Cardiac muscle cell (in vitro differentiated cells and primary cell): Measurements from ENCODE around the gene TCP10L. TPM values are rescaled to one million over a fixed set of nuclear protein-coding genes. Genes with fewer than 3 reads are reported as not detected.
"Not testable (repeated sequence)": the region's sequence is repeated elsewhere in the genome, so short reads cannot be mapped to it uniquely, and the experiment has no call there.

Experiments
- DNase-seq, 2 donors: peaks; one replicate each; pipeline versions ENCODE4 v3.0.0 to v3.0.0-alpha.2; 2010 to 2017; ENCODE audit warnings: low read depth in 1 of 2, low spot score in 1 of 2
- H3K27ac ChIP-seq: fragments of 200-600 bp; sonication (generic); 2 replicates; pipeline ENCODE4 v1.5.1; 2016
- H3K27me3 ChIP-seq: fragments of 200-600 bp; sonication (generic); 2 replicates; pipeline ENCODE4 v1.6.0; 2016; ENCODE audit warnings: control low read depth
- H3K36me3 ChIP-seq: fragments of 200-600 bp; sonication (generic); 2 replicates; pipeline ENCODE4 v1.5.1; 2016; ENCODE audit warnings: control low read depth
- H3K4me1 ChIP-seq: fragments of 200-600 bp; sonication (generic); 2 replicates; pipeline ENCODE4 v1.8.1; 2017; ENCODE audit warnings: low read depth, mild to moderate bottlenecking, mixed run types
- H3K4me3 ChIP-seq: fragments of 200-600 bp; sonication (generic); 2 replicates; pipeline ENCODE4 v1.5.1; 2016; ENCODE audit warnings: mild to moderate bottlenecking
- H3K9me3 ChIP-seq: fragments of 200-600 bp; sonication (generic); 2 replicates; pipeline ENCODE4 v1.5.1; 2017; ENCODE audit warnings: low read depth, mild to moderate bottlenecking, control low read depth
- polyA plus RNA-seq: library from polyadenylated mRNA; unstranded; fragments of >200 nt; fragmentation: Nextera tagmentation; extraction: Ambion mirVana; gene quantifications from 2 replicates; pipeline ENCODE4 v1.2.1, GENCODE V29; 2016
- total RNA-seq: library from RNA; depleted of rRNA; stranded (reverse); fragments of >200 nt; gene quantifications from 2 replicates; pipeline ENCODE4 v1.2.3, GENCODE V29; 2016
- TF ChIP-seq, protein P1 (sequence below): IDR thresholded peaks from 2 replicates; pipeline ENCODE4 v1.5.1; 2012; ENCODE audit warnings: low read depth, mild to moderate bottlenecking, low read length

Gene TCP10L
- total and polyA plus RNA-seq, 2 experiments from 2014 or later, result 1.5 to 4.5 TPM

DNA sequence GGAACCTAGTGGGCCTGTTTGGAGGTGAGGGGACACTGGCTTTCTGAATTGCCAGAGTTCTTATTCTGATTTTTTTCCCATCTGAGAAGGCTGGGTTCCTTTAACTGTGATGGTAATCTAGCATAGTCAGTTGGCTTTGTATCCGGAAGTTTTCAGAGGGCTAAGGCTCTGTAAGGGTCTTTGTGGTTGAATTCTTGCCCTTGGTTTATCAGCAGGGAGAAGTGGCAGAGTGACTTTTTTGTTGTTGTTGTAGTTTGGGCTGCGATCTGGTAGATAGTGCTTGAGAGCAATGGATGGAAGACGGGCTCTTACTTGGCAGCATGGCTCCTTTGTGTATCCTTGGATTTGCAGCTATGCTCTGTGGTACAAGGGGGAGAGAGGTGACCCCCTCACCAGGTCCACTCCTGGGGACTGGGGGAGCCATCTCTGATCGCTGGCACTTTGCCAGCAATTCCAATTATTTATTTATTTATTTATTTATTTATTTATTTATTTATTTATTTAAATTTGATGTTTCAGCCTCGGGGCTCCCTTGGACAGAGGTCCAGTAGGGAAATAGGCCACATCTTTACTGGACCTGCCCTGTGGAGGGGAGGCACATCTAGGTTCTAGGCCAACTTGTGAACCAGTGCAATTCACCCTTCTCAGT lies 18.5 kb downstream of the TCP10L start:
- H3K4me3 ChIP-seq, result no peak overlapping the region

GRCh38 chr21:32565856-32566465 lies 19.4 kb downstream of the TCP10L start:
- Histone ChIP-seq H3K4me3 (no peak overlapping the region), H3K27ac (no peak overlapping the region), H3K36me3 (no peaks in the 10 kb centered on the region), H3K27me3 (no peaks in the 10 kb centered on the region), H3K4me1 (no peaks in the 10 kb centered on the region), H3K9me3 (no peaks in the 10 kb centered on the region)
- DNase-seq, result no peak
- TF ChIP-seq, protein P1, sequence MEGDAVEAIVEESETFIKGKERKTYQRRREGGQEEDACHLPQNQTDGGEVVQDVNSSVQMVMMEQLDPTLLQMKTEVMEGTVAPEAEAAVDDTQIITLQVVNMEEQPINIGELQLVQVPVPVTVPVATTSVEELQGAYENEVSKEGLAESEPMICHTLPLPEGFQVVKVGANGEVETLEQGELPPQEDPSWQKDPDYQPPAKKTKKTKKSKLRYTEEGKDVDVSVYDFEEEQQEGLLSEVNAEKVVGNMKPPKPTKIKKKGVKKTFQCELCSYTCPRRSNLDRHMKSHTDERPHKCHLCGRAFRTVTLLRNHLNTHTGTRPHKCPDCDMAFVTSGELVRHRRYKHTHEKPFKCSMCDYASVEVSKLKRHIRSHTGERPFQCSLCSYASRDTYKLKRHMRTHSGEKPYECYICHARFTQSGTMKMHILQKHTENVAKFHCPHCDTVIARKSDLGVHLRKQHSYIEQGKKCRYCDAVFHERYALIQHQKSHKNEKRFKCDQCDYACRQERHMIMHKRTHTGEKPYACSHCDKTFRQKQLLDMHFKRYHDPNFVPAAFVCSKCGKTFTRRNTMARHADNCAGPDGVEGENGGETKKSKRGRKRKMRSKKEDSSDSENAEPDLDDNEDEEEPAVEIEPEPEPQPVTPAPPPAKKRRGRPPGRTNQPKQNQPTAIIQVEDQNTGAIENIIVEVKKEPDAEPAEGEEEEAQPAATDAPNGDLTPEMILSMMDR, result no peak

More for the DNA sequence above, 18.5 kb downstream of the TCP10L start:
- H3K27ac ChIP-seq, result no peak overlapping the region
- TF ChIP-seq, protein P1, result no peak
- H3K4me1 ChIP-seq, result no peaks in the 10 kb centered on the region
- no peak for DNase-seq
- no peaks in the 10 kb centered on the region for H3K36me3 ChIP-seq
- H3K9me3 ChIP-seq, result no peaks in the 10 kb centered on the region
- H3K27me3 ChIP-seq, result no peaks in the 10 kb centered on the region

DNA sequence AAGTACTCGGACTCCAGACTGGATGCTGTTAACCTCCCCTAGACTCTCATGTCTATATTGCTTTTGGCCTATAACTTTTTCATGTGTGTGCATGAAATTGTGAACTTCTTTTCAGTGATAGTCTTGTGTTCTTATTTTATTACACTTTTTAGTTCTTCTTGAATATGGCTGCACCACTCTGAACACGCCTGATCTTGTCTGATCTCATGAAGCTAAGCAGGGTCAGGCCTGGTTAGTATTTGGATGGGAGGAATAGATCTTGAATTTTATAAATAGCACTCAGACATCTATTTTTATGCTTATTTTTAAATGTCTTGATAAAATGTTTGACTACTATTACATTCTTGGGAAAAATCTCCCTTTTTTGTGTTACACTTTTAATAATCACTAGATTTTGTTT lies 22.4 kb downstream of the TCP10L start:
- H3K36me3 ChIP-seq, result no peaks in the 10 kb centered on the region
- H3K4me1 ChIP-seq, result no peaks in the 10 kb centered on the region
- H3K9me3 ChIP-seq, result no peaks in the 10 kb centered on the region
- H3K4me3 ChIP-seq, result no peak overlapping the region
- H3K27me3 ChIP-seq, result no peaks in the 10 kb centered on the region
- no peak overlapping the region for H3K27ac ChIP-seq
- TF ChIP-seq, protein P1, result no peak
- DNase-seq, result no peak

DNA sequence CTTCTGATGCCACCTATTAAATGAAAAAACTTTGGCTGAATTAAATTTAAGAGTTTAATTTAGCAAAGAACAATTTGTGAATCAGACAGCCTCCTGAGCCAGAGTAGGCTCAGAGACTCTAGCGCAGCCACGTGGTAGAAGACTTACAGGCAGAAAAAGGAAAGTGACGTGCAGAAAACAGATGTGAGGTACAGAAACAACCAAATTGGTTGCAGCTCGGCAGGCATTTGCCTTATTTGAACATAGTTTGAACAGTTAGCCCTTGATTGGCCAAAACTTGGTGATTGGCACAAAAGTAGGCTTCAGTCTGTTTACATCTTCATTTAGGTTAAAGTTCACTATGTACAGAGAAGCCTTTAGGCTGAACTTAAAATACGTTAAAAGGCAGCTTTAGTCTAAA lies 22.9 kb downstream of the TCP10L start:
- no peak overlapping the region for H3K4me3 ChIP-seq
- no peaks in the 10 kb centered on the region for H3K9me3 ChIP-seq
- no peak overlapping the region for H3K27ac ChIP-seq
- H3K36me3 ChIP-seq, result no peaks in the 10 kb centered on the region
- peak; percentile 59 to 89 for DNase-seq
- H3K27me3 ChIP-seq, result no peaks in the 10 kb centered on the region
- no peaks in the 10 kb centered on the region for H3K4me1 ChIP-seq
- TF ChIP-seq, protein P1, result peak; percentile 77

DNA sequence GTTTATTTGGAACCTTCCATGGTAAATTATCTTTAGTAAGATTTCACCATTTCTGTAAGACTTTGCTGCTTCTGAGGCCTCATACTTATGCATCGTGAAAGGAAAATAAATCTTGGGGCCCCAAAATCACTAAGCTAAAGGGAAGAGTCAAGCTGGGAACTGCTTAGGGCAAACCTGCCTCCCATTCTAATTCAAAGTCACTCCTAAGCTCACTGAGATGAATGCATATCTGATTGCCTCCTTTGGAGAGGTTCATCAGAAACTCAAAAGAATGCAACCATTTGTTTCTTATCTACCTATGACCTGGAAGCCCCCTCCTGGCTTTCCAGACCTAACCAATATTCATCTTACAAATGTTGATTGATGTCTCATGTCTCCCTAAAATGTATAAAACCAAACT lies 23.8 kb downstream of the TCP10L start:
- H3K36me3 ChIP-seq, H3K27me3 ChIP-seq, H3K4me1 ChIP-seq, H3K27ac ChIP-seq, DNase-seq, H3K9me3 ChIP-seq, H3K4me3 ChIP-seq: not testable (repeated sequence)

GRCh38 chr21:32560896-32561295 lies 24.4 kb downstream of the TCP10L start:
- H3K4me3 ChIP-seq, result no peak overlapping the region
- no peak overlapping the region for H3K27ac ChIP-seq
- DNase-seq, result no peak

More at GRCh38 chr21:32560896-32561295, 24.4 kb downstream of the TCP10L start:
- H3K4me1 ChIP-seq, result no peaks in the 10 kb centered on the region
- H3K27me3 ChIP-seq, result no peaks in the 10 kb centered on the region
- no peaks in the 10 kb centered on the region for H3K9me3 ChIP-seq
- no peaks in the 10 kb centered on the region for H3K36me3 ChIP-seq
- TF ChIP-seq, protein P1, result no peak
